GM19397 (cell line): ENCODE results near the gene GNG4.
"Not testable (repeated sequence)": the region's sequence is repeated elsewhere in the genome, so short reads cannot be mapped to it uniquely, and the experiment has no call there.

Source experiments
- ATAC-seq: cut with Tn5 transposase; IDR thresholded peaks from one replicate; pipeline ENCODE4 v1.9.1; 2021; ENCODE audit warnings: mild to moderate bottlenecking, moderate library complexity; ENCODE audit not compliant: unreplicated experiment

Gene GNG4

GRCh38 chr1:235546369-235547155, 103.0 kb downstream of the GNG4 start:
- not testable (repeated sequence) for ATAC-seq

GRCh38 chr1:235545292-235545930, 104.2 kb downstream of the GNG4 start:
- no peak for ATAC-seq

GRCh38 chr1:235542845-235543244, 106.7 kb downstream of the GNG4 start:
- ATAC-seq: not testable (repeated sequence)

GRCh38 chr1:235533476-235534168, 116.0 kb downstream of the GNG4 start:
- no peak for ATAC-seq

GRCh38 chr1:235532360-235532759, 117.2 kb downstream of the GNG4 start:
- ATAC-seq: no peak

GRCh38 chr1:235527196-235527814, 122.3 kb downstream of the GNG4 start:
- no peak for ATAC-seq

- no peak for ATAC-seq
Measured at GRCh38 chr1:235525314-235525713, 124.3 kb downstream of the GNG4 start.

- ATAC-seq: no peak
Measured at GRCh38 chr1:235516862-235517446, 132.6 kb downstream of the GNG4 start.

GRCh38 chr1:235515844-235516512, 133.6 kb downstream of the GNG4 start:
- ATAC-seq: no peak

GRCh38 chr1:235513495-235514366, 135.9 kb downstream of the GNG4 start:
- ATAC-seq: no peak

- ATAC-seq: no peak
Measured at GRCh38 chr1:235511470-235512240, 137.9 kb downstream of the GNG4 start.

- no peak for ATAC-seq
Measured at GRCh38 chr1:235510823-235511222, 138.8 kb downstream of the GNG4 start.

- no peak for ATAC-seq
Measured at GRCh38 chr1:235507623-235508022, 142.0 kb downstream of the GNG4 start.

- peak; percentile 86 for ATAC-seq
Measured at GRCh38 chr1:235504494-235505222, 144.9 kb downstream of the GNG4 start.

- peak; percentile 44 for ATAC-seq
Measured at GRCh38 chr1:235504122-235504493, 145.5 kb downstream of the GNG4 start, which contains the start of gene B3GALNT2. Gene B3GALNT2 (minus strand): TSS chr1:235504452. CDS start chr1:235504252, 200 bp downstream.

- peak; percentile 16 for ATAC-seq
Measured at GRCh38 chr1:235503403-235504121, 146.0 kb downstream of the GNG4 start.
